Stimulated activated CD4-positive, alpha-beta T cell treated with anti-CD3 and anti-CD28 coated beads, Interleukin-2, amount 100 ng/mL, for 48 hours (primary cell): ENCODE results near the gene ASPSCR1.
A peak's percentile ranks its signal among the peaks of the same experiment; 100 is the strongest.

Source experiments
- DNase-seq, 2 donors: peaks; one replicate each; pipeline ENCODE4 v3.0.0-alpha.2; 2020

The ASPSCR1 gene

GRCh38 chr17:82043507-82043906 lies 66.1 kb downstream of the ASPSCR1 start:
- no peak for DNase-seq

DNA sequence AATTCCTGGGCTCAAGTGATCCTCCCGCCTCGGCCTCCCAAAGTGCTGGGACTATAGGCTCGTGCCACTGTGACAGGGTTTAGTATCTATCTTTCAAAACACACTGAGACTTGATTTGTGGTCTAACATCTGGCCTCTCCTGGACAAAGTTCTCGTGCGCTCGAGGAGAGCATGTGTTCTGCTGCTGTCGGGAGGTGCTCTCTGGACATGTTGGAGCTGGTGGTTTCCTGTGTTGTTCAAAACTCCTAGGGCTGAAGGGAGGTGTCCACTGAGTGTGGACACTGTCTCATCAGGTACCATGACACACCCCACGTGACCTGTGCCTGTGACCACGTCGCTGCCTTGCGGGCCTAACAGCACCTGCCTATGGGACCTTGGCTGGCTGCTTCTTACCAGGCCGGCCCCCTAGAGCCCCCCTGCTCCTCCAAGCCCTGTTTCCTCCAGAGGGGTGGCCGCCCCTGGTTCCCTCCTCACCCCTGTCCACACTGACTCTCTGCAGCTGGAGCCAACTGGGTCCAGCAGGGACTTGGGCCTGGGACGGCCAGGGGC lies 68.6 kb downstream of the ASPSCR1 start:
- no peak for DNase-seq

GRCh38 chr17:82046903-82047302 lies 69.5 kb downstream of the ASPSCR1 start:
- no peak for DNase-seq

DNA sequence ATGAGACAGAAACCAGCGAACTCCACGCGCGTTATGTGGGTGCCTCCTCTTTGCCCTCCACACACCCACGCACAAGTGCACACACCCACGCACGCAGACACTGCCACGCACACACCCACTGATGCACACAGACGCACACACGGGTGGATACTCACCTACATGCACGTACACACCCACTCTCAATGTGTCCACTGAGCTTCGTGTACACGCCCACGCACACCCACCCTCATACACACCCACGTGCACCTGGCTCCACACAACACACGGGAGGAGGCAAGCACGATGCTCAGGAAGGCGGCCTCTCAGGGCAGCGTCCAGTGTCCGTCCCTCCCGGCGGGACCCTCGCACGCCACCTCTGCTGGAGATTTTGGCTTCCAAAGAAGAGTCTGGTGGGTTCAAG lies 70.0 kb downstream of the ASPSCR1 start:
- no peak for DNase-seq

DNA sequence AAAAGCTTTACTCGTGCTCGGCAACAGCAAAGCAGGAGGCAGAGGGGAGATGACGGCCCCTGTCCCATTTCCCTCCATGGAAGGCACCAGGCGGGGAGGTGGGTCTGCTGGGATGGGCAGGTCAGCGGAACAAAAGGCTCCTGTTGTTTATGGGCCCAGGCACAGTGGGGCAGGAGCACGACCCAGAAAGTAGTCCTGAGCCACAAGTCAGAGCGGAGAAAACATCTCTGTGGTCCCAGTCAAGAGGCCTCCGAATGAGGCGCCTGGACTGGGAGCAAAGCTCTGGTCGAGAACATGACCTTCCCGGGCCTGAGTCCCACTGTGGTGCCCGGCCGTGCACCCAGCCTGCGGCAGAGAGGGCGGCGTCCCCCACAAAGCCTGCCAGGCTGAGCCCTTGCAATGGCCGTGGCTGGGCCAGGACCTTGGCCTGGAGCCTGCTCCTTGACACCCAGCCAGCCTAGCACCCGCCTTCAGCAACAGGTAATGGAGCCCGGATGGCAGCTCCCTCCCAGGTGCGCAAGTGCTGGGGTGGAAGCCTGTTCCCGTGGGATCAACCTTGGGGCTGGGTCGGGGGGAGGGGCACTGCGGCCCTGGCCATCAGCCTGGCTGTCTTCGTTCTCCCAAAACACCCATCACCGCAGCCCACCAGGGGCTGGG lies 70.6 kb downstream of the ASPSCR1 start:
- DNase-seq, result no peak

- DNase-seq, result no peak
Measured at GRCh38 chr17:82048571-82048971, 71.1 kb downstream of the ASPSCR1 start.

DNA sequence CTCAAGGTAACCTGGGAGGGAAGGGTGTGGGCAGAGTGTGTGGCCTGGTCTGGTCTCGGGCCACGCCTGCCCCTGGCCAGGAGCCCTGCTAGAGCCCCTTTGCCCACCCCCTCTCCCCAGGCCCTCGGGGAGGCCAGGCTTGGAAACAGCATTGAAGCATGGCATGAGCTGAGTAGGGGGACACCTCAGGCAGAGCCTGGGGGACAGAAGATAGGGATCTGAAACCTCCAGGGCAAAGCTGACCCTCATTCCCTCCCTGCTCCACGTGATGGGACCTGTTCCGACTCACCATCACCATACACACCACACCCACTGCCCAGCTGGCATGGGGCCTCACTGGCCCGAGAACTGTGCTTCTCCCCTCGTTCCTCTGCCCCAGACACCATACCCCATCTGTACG lies 71.7 kb downstream of the ASPSCR1 start:
- DNase-seq, result no peak

DNA sequence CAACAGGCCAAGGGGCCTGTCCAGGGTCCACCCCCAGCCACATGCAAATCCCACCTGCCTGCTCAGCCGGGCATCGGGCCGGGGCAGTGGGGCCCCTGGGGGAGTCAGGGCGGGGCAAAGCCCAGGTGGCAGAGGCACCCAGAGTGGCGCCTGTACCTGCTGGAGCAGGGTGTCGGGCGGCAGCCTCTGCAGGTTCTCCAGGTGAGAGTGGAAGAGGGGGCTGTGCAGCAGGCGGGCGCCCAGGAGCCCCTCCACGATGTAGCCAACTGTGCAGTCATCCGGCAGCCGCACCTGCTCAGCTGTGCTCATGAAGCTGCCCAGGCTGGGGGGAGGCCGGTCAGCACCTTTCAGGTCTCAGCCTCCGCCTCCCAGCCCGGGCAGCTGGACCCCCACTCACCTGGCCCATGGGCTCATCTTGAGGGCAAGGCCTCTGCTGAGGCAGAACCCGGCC lies 72.1 kb downstream of the ASPSCR1 start:
- no peak for DNase-seq

GRCh38 chr17:82050152-82050760 lies 72.8 kb downstream of the ASPSCR1 start:
- no peak for DNase-seq

- DNase-seq, result no peak
Measured at GRCh38 chr17:82050761-82051641, 73.6 kb downstream of the ASPSCR1 start.

- DNase-seq, result peak; percentile 80 to 83
Measured at GRCh38 chr17:82051776-82052637, 74.6 kb downstream of the ASPSCR1 start, which contains the start of the genes GPS1 and RFNG. Gene GPS1, plus strand, starts transcription at chr17:82051898. Its CDS starts 34 bp downstream, at chr17:82051932. Gene RFNG, minus strand, starts transcription at chr17:82051811. Its CDS starts 45 bp downstream, at chr17:82051766.

- DNase-seq, result no peak
Measured at GRCh38 chr17:82052638-82053059, 75.2 kb downstream of the ASPSCR1 start.

DNA sequence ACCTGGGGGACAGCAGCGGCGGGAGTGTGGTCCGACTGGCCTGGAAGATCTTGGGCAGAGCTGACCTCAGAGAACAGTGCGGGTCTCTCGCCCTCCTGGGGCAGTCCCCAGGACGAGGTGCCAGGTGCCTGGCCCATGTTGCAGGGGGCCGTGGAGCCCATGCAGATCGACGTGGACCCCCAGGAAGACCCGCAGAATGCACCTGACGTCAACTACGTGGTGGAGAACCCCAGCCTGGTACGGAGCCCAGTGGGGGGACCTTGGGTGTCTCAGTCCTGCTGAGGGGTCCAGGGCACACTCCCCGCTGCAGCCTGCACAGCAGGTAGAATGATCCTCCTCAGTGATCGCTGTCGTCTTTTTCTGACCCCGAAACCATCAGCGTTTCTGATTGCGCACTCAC lies 75.7 kb downstream of the ASPSCR1 start:
- no peak for DNase-seq

GRCh38 chr17:82053556-82054263 lies 76.3 kb downstream of the ASPSCR1 start:
- no peak for DNase-seq

GRCh38 chr17:82054351-82055022 lies 77.1 kb downstream of the ASPSCR1 start:
- DNase-seq, result no peak

GRCh38 chr17:82055023-82055964 lies 77.9 kb downstream of the ASPSCR1 start:
- no peak for DNase-seq

DNA sequence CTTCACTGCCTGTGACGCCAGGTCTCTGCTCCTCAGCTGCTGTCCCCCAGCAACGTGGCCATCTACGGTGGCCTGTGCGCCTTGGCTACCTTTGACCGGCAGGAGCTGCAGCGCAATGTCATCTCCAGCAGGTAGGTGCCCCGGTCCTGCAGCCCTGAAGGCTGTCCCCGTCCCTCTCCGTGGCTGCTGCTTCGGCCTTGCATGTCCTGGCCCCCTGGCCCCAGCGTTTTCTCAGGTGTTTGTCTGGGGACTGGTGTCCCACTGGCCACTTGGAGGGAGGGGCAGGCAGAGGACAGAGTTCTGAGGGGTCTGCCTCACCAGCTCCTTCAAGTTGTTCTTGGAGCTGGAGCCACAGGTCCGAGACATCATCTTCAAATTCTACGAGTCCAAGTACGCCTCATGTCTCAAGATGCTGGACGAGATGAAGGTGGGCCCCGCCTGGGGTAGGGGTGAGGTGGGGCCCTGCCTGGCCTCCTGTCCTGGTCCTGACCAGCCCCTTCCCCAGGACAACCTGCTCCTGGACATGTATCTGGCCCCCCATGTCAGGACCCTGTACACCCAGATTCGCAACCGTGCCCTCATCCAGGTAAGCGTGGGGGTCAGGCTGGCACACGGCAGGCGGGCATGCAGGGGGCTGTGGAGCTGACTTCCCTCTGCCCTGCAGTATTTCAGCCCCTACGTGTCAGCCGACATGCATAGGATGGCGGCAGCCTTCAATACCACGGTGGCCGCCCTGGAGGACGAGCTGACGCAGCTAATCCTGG lies 78.7 kb downstream of the ASPSCR1 start:
- DNase-seq, result no peak

- no peak for DNase-seq
Measured at GRCh38 chr17:82056729-82057621, 79.5 kb downstream of the ASPSCR1 start.
